ENCODE data around the gene CAMTA2. TPM values are rescaled to one million over a fixed set of nuclear protein-coding genes. Genes with fewer than 3 reads are reported as not detected.
"Not testable (repeated sequence)": the region's sequence is repeated elsewhere in the genome, so short reads cannot be mapped to it uniquely, and the experiment has no call there.

CAMTA2 gene
- total and polyA plus RNA-seq, 4 donors = 15.0 to 66.3 (median 49.6) TPM

DNA sequence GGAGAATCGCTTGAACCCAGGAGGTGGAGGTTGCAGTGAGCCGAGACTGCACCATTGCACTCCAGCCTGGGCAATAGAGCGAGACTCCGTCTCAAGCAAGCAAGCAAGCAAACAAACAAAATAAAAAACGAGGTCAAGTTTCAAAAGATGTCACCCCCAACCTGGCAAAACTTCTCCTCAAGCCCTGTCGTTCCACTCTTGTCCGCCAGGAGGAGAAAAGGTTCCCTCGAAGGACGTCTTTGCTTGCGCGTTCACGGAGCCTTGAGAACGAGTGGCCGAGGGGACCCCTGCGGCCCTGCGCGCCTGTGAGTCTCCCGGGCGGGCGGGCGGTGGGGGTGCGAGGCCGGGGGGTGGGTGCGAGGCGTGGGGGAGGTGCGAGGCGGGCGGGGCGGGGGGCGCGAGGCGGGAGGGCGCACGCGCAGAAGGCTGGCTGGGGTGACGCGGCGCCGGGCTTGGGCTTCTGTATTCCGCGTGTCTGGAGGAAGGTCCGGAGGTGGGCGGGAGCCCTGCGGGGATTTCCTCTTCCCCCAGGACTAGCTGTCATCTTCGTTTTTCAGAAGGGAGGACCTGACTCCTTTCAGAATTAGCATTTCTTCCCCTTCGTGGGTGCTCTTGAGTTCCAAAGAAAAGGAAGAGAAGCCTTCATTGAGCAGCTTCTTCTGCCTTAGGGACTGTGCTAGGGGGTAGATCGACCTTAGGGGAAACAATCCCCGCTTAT, 44.0 kb upstream of the CAMTA2 start:
- Histone ChIP-seq H3K4me1 (ENCODE audit: control insufficient read depth in 5 of 5, insufficient read depth in 5 of 5, low read length in 5 of 5) (peaks cover 0 to 5% (median 0%) of the 10 kb centered on the region in 5 donors), H3K27ac (ENCODE audit: low read depth in 1 of 2, low read length in 1 of 2) (peak overlapping the region in 1 of 2 donors; percentile 52), H3K9me3 (ENCODE audit: control insufficient read depth in 4 of 4, insufficient read depth in 3 of 4, low read length in 3 of 4) (no peaks in the 10 kb centered on the region), H3K4me3 (peak overlapping the region; percentile 8), H3K27me3 (ENCODE audit: control insufficient read depth in 3 of 3, insufficient read depth in 3 of 3, low read length in 2 of 3) (peaks cover 0 to 12% (median 0%) of the 10 kb centered on the region in 3 donors), H3K36me3 (ENCODE audit: control insufficient read depth in 4 of 4, insufficient read depth in 4 of 4, low read length in 4 of 4) (no peaks in the 10 kb centered on the region), H3K9ac (ENCODE audit: insufficient read depth in 1 of 2, low read length in 2 of 2) (peak overlapping the region in 1 of 2 donors; percentile 82)
- WGBS, 2 donors = 4 to 6% methylated on average over 35 to 48 of the region's 48 CpGs
- ATAC-seq (ENCODE audit: insufficient read depth, low FRiP score) (peak; percentile 76), DNase-seq (peak; percentile 93 to 95 (median 94))
- peak; percentile 74 for TF ChIP-seq CTCF (IDR thresholded peaks at IDR 0.05; ENCODE audit: control extremely low read depth, extremely low read depth)

DNA sequence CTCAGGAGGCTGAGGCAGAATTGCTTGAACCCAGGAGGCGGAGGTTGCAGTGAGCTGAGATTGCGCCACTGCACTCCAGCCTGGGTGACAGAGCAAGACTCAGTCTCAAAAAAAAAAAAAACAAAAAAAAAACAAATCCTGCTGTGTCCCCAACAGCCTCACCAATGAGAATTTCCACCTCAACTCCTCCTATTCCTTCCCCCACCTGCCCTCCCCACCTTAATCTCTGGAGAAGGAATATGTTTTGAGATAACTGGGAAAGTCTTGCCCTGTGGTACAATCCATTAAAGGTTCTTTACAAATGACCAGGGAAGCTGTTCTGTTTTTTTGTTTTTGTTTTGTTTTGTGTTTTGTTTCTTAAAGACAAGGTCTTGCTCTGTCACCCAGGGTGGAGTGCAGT, 42.7 kb upstream of the CAMTA2 start:
- not testable (repeated sequence) for H3K9me3 ChIP-seq (ENCODE audit: control insufficient read depth in 4 of 4, insufficient read depth in 3 of 4, low read length in 3 of 4); H3K27ac ChIP-seq (ENCODE audit: low read depth in 1 of 2, low read length in 1 of 2); H3K4me1 ChIP-seq (ENCODE audit: control insufficient read depth in 5 of 5, insufficient read depth in 5 of 5, low read length in 5 of 5); ATAC-seq (ENCODE audit: insufficient read depth, low FRiP score); H3K4me3 ChIP-seq; H3K36me3 ChIP-seq (ENCODE audit: control insufficient read depth in 4 of 4, insufficient read depth in 4 of 4, low read length in 4 of 4); DNase-seq; H3K9ac ChIP-seq (ENCODE audit: insufficient read depth in 1 of 2, low read length in 2 of 2)
- WGBS, 2 donors = 51 to 83% methylated on average over 2 of the region's 2 CpGs
- peaks cover 0 to 12% (median 0%) of the 10 kb centered on the region in 3 donors for H3K27me3 ChIP-seq (ENCODE audit: control insufficient read depth in 3 of 3, insufficient read depth in 3 of 3, low read length in 2 of 3)

GRCh38 chr17:5027916-5028315, 40.4 kb upstream of the CAMTA2 start:
- Histone ChIP-seq H3K27me3 (ENCODE audit: control insufficient read depth in 3 of 3, insufficient read depth in 3 of 3, low read length in 2 of 3) (no peaks in the 10 kb centered on the region), H3K36me3 (ENCODE audit: control insufficient read depth in 4 of 4, insufficient read depth in 4 of 4, low read length in 4 of 4) (peaks cover 0 to 13% (median 6%) of the 10 kb centered on the region in 4 donors), H3K9ac (ENCODE audit: insufficient read depth in 1 of 2, low read length in 2 of 2) (no peak overlapping the region), H3K4me1 (ENCODE audit: control insufficient read depth in 5 of 5, insufficient read depth in 5 of 5, low read length in 5 of 5) (no peaks in the 10 kb centered on the region), H3K9me3 (ENCODE audit: control insufficient read depth in 4 of 4, insufficient read depth in 3 of 4, low read length in 3 of 4) (no peaks in the 10 kb centered on the region), H3K27ac (ENCODE audit: low read depth in 1 of 2, low read length in 1 of 2) (no peak overlapping the region), H3K4me3 (no peak overlapping the region)
- 74% methylated on average over 5 of the region's 5 CpGs for WGBS, 2 donors
- TF ChIP-seq CTCF (IDR thresholded peaks at IDR 0.05; ENCODE audit: control extremely low read depth, extremely low read depth) = no peak
- DNase-seq (no peak), ATAC-seq (ENCODE audit: insufficient read depth, low FRiP score) (no peak)

- Histone ChIP-seq H3K27me3 (ENCODE audit: control insufficient read depth in 3 of 3, insufficient read depth in 3 of 3, low read length in 2 of 3) (no peaks in the 10 kb centered on the region), H3K4me3 (no peak overlapping the region), H3K27ac (ENCODE audit: low read depth in 1 of 2, low read length in 1 of 2) (no peak overlapping the region), H3K9me3 (ENCODE audit: control insufficient read depth in 4 of 4, insufficient read depth in 3 of 4, low read length in 3 of 4) (no peaks in the 10 kb centered on the region), H3K9ac (ENCODE audit: insufficient read depth in 1 of 2, low read length in 2 of 2) (no peak overlapping the region), H3K4me1 (ENCODE audit: control insufficient read depth in 5 of 5, insufficient read depth in 5 of 5, low read length in 5 of 5) (no peaks in the 10 kb centered on the region), H3K36me3 (ENCODE audit: control insufficient read depth in 4 of 4, insufficient read depth in 4 of 4, low read length in 4 of 4) (peaks cover 0 to 17% (median 6%) of the 10 kb centered on the region in 4 donors)
- no peak for TF ChIP-seq CTCF (IDR thresholded peaks at IDR 0.05; ENCODE audit: control extremely low read depth, extremely low read depth)
- DNase-seq (no peak), ATAC-seq (ENCODE audit: insufficient read depth, low FRiP score) (no peak)
- WGBS, 2 donors = 79 to 91% methylated on average over 6 of the region's 6 CpGs
Measured at GRCh38 chr17:5027299-5027698, 39.8 kb upstream of the CAMTA2 start.

All from lung (tissue), 12 donors.